Measurements from ENCODE around the gene DNAJC2.

DNAJC2 gene

GRCh38 chr7:103316380-103316941 lies 28.1 kb downstream of the DNAJC2 start:
- H3K27me3 ChIP-seq (ENCODE audit: insufficient read depth, low read depth), result no peaks in the 10 kb centered on the region
- no peaks in the 10 kb centered on the region; the same call in 1 of the 2 replicates for H4K20me1 ChIP-seq (ENCODE audit: insufficient read depth)
- 0 out of 2 replicates have a peak, but pooled peaks cover 7% of the 10 kb centered on the region for H3K79me2 ChIP-seq (ENCODE audit: insufficient read depth, low read depth)
- H3K4me3 ChIP-seq (IDR thresholded peaks at IDR 0.05; ENCODE audit: insufficient read depth, low read depth, low read length), result no peak overlapping the region
- no peak overlapping the region for H3K4me2 ChIP-seq
- H2AFZ ChIP-seq (ENCODE audit: low read depth), result no peak overlapping the region
- H3K27ac ChIP-seq, result no peak overlapping the region
- no peaks in the 10 kb centered on the region for H3K4me1 ChIP-seq (ENCODE audit: low read depth, poor library complexity, severe bottlenecking)
- peaks cover 27% of the 10 kb centered on the region; the same call in 1 of the 2 replicates for H3K36me3 ChIP-seq (ENCODE audit: insufficient read depth)
- TF ChIP-seq, protein P1, sequence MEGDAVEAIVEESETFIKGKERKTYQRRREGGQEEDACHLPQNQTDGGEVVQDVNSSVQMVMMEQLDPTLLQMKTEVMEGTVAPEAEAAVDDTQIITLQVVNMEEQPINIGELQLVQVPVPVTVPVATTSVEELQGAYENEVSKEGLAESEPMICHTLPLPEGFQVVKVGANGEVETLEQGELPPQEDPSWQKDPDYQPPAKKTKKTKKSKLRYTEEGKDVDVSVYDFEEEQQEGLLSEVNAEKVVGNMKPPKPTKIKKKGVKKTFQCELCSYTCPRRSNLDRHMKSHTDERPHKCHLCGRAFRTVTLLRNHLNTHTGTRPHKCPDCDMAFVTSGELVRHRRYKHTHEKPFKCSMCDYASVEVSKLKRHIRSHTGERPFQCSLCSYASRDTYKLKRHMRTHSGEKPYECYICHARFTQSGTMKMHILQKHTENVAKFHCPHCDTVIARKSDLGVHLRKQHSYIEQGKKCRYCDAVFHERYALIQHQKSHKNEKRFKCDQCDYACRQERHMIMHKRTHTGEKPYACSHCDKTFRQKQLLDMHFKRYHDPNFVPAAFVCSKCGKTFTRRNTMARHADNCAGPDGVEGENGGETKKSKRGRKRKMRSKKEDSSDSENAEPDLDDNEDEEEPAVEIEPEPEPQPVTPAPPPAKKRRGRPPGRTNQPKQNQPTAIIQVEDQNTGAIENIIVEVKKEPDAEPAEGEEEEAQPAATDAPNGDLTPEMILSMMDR (conservative IDR thresholded peaks at IDR 0.05; ENCODE audit: low read depth, low read length), result no peak
- no peak overlapping the region for H3K9ac ChIP-seq

DNA sequence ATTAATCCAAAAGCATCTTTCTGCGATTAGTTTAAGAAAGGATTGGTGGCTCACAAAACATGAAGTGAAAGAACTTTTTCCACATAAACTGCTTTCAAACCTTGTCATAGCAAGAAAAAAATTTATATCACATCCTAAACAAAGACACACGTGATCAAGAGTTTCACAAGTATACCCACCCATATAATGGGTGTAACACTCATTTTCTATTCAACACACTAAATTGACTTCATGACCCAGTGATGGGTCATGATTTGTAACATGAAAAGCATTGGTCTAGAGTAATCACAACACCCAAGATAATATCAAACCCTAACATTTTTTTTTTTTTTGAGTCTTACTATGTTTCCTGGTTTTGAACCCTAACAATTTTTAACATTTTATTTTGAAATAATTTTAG lies 29.7 kb downstream of the DNAJC2 start:
- Histone ChIP-seq H2AFZ (ENCODE audit: low read depth) (no peak overlapping the region), H3K4me1 (ENCODE audit: low read depth, poor library complexity, severe bottlenecking) (no peaks in the 10 kb centered on the region), H4K20me1 (ENCODE audit: insufficient read depth) (no peaks in the 10 kb centered on the region; the same call in 1 of the 2 replicates), H3K4me3 (IDR thresholded peaks at IDR 0.05; ENCODE audit: insufficient read depth, low read depth, low read length) (no peak overlapping the region), H3K9ac (no peak overlapping the region), H3K27me3 (ENCODE audit: insufficient read depth, low read depth) (no peaks in the 10 kb centered on the region), H3K27ac (no peak overlapping the region), H3K36me3 (ENCODE audit: insufficient read depth) (peaks cover 35% of the 10 kb centered on the region; the same call in 1 of the 2 replicates), H3K79me2 (ENCODE audit: insufficient read depth, low read depth) (0 out of 2 replicates have a peak, but pooled peaks cover 7% of the 10 kb centered on the region), H3K4me2 (no peak overlapping the region)
- TF ChIP-seq, protein P1 (conservative IDR thresholded peaks at IDR 0.05; ENCODE audit: low read depth, low read length), result no peak

- TF ChIP-seq, protein P1 (conservative IDR thresholded peaks at IDR 0.05; ENCODE audit: low read depth, low read length), result no peak
- Histone ChIP-seq H3K4me3 (IDR thresholded peaks at IDR 0.05; ENCODE audit: insufficient read depth, low read depth, low read length) (no peak overlapping the region), H3K27me3 (ENCODE audit: insufficient read depth, low read depth) (no peaks in the 10 kb centered on the region), H2AFZ (ENCODE audit: low read depth) (no peak overlapping the region), H3K36me3 (ENCODE audit: insufficient read depth) (peaks cover 32% of the 10 kb centered on the region; the same call in 1 of the 2 replicates), H3K4me1 (ENCODE audit: low read depth, poor library complexity, severe bottlenecking) (peaks cover 3% of the 10 kb centered on the region), H3K27ac (no peak overlapping the region), H3K4me2 (no peak overlapping the region), H4K20me1 (ENCODE audit: insufficient read depth) (no peaks in the 10 kb centered on the region), H3K9ac (no peak overlapping the region), H3K79me2 (ENCODE audit: insufficient read depth, low read depth) (peaks cover 4% of the 10 kb centered on the region)
Measured at GRCh38 chr7:103307503-103308231, 36.9 kb downstream of the DNAJC2 start.

GRCh38 chr7:103301441-103301840 lies 43.1 kb downstream of the DNAJC2 start:
- H4K20me1 ChIP-seq (ENCODE audit: insufficient read depth), result peaks cover 6% of the 10 kb centered on the region; the same call in 1 of the 2 replicates
- H3K4me2 ChIP-seq, result no peak overlapping the region
- H3K4me3 ChIP-seq (IDR thresholded peaks at IDR 0.05; ENCODE audit: insufficient read depth, low read depth, low read length), result no peak overlapping the region
- H3K27me3 ChIP-seq (ENCODE audit: insufficient read depth, low read depth), result no peaks in the 10 kb centered on the region
- H3K36me3 ChIP-seq (ENCODE audit: insufficient read depth), result peaks cover 11% of the 10 kb centered on the region; the same call in 1 of the 2 replicates
- H3K27ac ChIP-seq, result no peak overlapping the region
- peaks cover 50% of the 10 kb centered on the region for H3K79me2 ChIP-seq (ENCODE audit: insufficient read depth, low read depth)
- no peak overlapping the region for H3K9ac ChIP-seq
- TF ChIP-seq, protein P1 (conservative IDR thresholded peaks at IDR 0.05; ENCODE audit: low read depth, low read length), result no peak
- H2AFZ ChIP-seq (ENCODE audit: low read depth), result no peak overlapping the region
- peaks cover 32% of the 10 kb centered on the region for H3K4me1 ChIP-seq (ENCODE audit: low read depth, poor library complexity, severe bottlenecking)

Data from KMS-11 (cell line).